ENCODE measurements around the gene SOX5.

SOX5 gene

GRCh38 chr12:23921099-23921856, 28.2 kb downstream of the SOX5 start:
- no peaks in the 10 kb centered on the region for H3K9me3 ChIP-seq (ENCODE audit: control insufficient read depth, low read length)
- H3K27ac ChIP-seq (ENCODE audit: insufficient read depth, low read length, poor library complexity, severe bottlenecking), result no peak overlapping the region
- H3K27me3 ChIP-seq (replicated peaks; ENCODE audit: control insufficient read depth, insufficient read depth, low read length, poor library complexity, severe bottlenecking), result no peaks in the 10 kb centered on the region

DNA sequence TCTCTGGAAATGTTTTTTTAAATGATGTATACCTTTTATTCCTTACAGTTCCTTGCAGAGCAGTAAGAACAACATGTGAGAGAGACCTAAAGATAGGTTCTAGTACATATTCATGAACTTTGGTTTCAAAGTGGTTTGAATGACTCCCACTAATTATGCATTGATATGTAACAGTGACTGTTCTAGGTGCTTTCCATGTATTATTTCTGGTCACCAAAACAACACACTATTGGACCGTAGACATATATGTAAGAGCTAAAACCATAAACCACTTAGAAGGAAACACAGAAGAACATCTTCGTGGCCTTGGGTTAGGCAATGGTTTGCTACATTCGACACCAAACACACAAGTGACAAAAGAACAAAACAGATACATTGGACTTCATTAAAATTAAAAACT, 37.9 kb downstream of the SOX5 start:
- no peaks in the 10 kb centered on the region for H3K27me3 ChIP-seq (replicated peaks; ENCODE audit: control insufficient read depth, insufficient read depth, low read length, poor library complexity, severe bottlenecking)
- H3K9me3 ChIP-seq (ENCODE audit: control insufficient read depth, low read length), result no peaks in the 10 kb centered on the region
- no peak overlapping the region for H3K4me3 ChIP-seq (ENCODE audit: insufficient read depth, low read depth, low read length, poor library complexity, severe bottlenecking)
- H3K36me3 ChIP-seq (ENCODE audit: control insufficient read depth, insufficient read depth, low read length), result no peaks in the 10 kb centered on the region
- DNase-seq, result no peak
- H3K27ac ChIP-seq (ENCODE audit: insufficient read depth, low read length, poor library complexity, severe bottlenecking), result no peak overlapping the region
- H3K4me1 ChIP-seq (ENCODE audit: control insufficient read depth, insufficient read depth, low read length, poor library complexity, severe bottlenecking), result no peaks in the 10 kb centered on the region

More at GRCh38 chr12:23921099-23921856, 28.2 kb downstream of the SOX5 start:
- Histone ChIP-seq H3K4me3 (ENCODE audit: insufficient read depth, low read depth, low read length, poor library complexity, severe bottlenecking) (no peak overlapping the region), H3K4me1 (ENCODE audit: control insufficient read depth, insufficient read depth, low read length, poor library complexity, severe bottlenecking) (no peaks in the 10 kb centered on the region), H3K36me3 (ENCODE audit: control insufficient read depth, insufficient read depth, low read length) (no peaks in the 10 kb centered on the region)
- no peak for DNase-seq

GRCh38 chr12:23909551-23909950, 39.9 kb downstream of the SOX5 start:
- no peaks in the 10 kb centered on the region for H3K27me3 ChIP-seq (replicated peaks; ENCODE audit: control insufficient read depth, insufficient read depth, low read length, poor library complexity, severe bottlenecking)
- H3K36me3 ChIP-seq (ENCODE audit: control insufficient read depth, insufficient read depth, low read length), result no peaks in the 10 kb centered on the region
- no peaks in the 10 kb centered on the region for H3K9me3 ChIP-seq (ENCODE audit: control insufficient read depth, low read length)
- no peak overlapping the region for H3K4me3 ChIP-seq (ENCODE audit: insufficient read depth, low read depth, low read length, poor library complexity, severe bottlenecking)
- H3K4me1 ChIP-seq (ENCODE audit: control insufficient read depth, insufficient read depth, low read length, poor library complexity, severe bottlenecking), result no peaks in the 10 kb centered on the region
- no peak overlapping the region for H3K27ac ChIP-seq (ENCODE audit: insufficient read depth, low read length, poor library complexity, severe bottlenecking)
- no peak for DNase-seq

- no peak overlapping the region for H3K4me3 ChIP-seq (ENCODE audit: insufficient read depth, low read depth, low read length, poor library complexity, severe bottlenecking)
- DNase-seq, result no peak
- H3K4me1 ChIP-seq (ENCODE audit: control insufficient read depth, insufficient read depth, low read length, poor library complexity, severe bottlenecking), result no peaks in the 10 kb centered on the region
Measured at GRCh38 chr12:23906329-23906728, 43.1 kb downstream of the SOX5 start.

DNA sequence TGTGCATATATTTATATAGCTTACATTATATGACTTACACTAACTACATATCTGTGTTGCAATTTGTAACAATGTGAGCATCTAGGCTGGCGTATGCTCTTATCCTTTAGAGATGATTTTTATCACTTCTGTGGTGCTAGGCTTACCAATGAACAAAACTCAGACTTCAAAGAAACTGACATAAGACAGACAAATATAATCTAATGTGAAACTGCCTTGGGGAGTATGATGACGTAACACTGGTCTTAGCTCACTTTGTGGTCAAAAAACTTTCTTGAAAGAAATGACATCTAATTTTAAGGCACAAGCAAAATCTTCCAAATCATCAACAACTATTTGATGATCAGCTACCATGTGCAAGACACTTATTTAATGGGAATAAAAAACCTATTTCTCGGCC, 50.0 kb downstream of the SOX5 start:
- no peaks in the 10 kb centered on the region for H3K27me3 ChIP-seq (replicated peaks; ENCODE audit: control insufficient read depth, insufficient read depth, low read length, poor library complexity, severe bottlenecking)
- no peak for DNase-seq
- H3K4me3 ChIP-seq (ENCODE audit: insufficient read depth, low read depth, low read length, poor library complexity, severe bottlenecking), result no peak overlapping the region
- H3K9me3 ChIP-seq (ENCODE audit: control insufficient read depth, low read length), result no peaks in the 10 kb centered on the region
- H3K36me3 ChIP-seq (ENCODE audit: control insufficient read depth, insufficient read depth, low read length), result no peaks in the 10 kb centered on the region
- no peaks in the 10 kb centered on the region for H3K4me1 ChIP-seq (ENCODE audit: control insufficient read depth, insufficient read depth, low read length, poor library complexity, severe bottlenecking)
- no peak overlapping the region for H3K27ac ChIP-seq (ENCODE audit: insufficient read depth, low read length, poor library complexity, severe bottlenecking)

More at GRCh38 chr12:23906329-23906728, 43.1 kb downstream of the SOX5 start:
- H3K36me3 ChIP-seq (ENCODE audit: control insufficient read depth, insufficient read depth, low read length), result no peaks in the 10 kb centered on the region
- no peaks in the 10 kb centered on the region for H3K9me3 ChIP-seq (ENCODE audit: control insufficient read depth, low read length)
- H3K27ac ChIP-seq (ENCODE audit: insufficient read depth, low read length, poor library complexity, severe bottlenecking), result no peak overlapping the region
- no peaks in the 10 kb centered on the region for H3K27me3 ChIP-seq (replicated peaks; ENCODE audit: control insufficient read depth, insufficient read depth, low read length, poor library complexity, severe bottlenecking)

DNA sequence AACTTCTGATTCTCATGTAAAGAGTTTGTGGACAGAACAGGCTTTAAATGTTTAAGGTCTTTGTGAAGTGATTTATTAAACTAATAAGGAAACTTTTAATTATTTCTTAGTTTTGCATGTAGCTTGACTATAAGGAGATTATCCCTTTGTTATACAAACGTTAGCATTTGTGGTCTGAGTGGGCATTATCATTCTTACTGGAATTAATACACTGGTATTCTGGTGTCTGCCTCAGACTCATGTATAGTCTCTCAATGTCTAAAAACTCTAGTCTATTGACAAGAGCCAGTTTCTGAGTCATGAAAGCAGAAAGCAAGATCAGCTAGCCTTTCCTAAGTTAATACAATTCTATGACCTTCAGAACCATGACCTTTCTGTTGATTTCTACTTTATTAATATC, 51.3 kb downstream of the SOX5 start:
- Histone ChIP-seq H3K4me1 (ENCODE audit: control insufficient read depth, insufficient read depth, low read length, poor library complexity, severe bottlenecking) (no peaks in the 10 kb centered on the region), H3K4me3 (ENCODE audit: insufficient read depth, low read depth, low read length, poor library complexity, severe bottlenecking) (no peak overlapping the region), H3K27me3 (replicated peaks; ENCODE audit: control insufficient read depth, insufficient read depth, low read length, poor library complexity, severe bottlenecking) (no peaks in the 10 kb centered on the region), H3K27ac (ENCODE audit: insufficient read depth, low read length, poor library complexity, severe bottlenecking) (no peak overlapping the region), H3K9me3 (ENCODE audit: control insufficient read depth, low read length) (no peaks in the 10 kb centered on the region), H3K36me3 (ENCODE audit: control insufficient read depth, insufficient read depth, low read length) (no peaks in the 10 kb centered on the region)
- no peak for DNase-seq

DNA sequence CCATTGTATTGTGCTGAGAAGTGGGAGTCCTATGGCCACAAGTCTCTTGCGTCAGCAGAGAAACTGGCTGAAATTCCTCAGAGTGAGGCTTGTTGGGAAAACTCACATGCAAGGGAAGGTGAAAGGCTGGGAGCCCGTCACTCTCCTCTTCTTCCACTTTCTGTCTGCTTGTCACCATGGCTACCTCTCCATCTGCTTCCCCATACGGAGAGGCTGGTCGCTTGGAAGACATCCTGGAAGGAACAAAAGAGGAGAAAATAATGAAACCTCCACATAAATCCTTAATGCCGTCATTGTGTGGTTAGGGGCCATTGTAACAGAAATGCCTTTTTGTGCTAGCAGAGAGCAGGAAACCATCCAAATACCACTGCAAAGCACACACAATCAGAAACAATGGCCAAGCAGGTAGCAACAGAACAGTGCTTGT, 53.7 kb downstream of the SOX5 start:
- DNase-seq, result no peak
- H3K4me1 ChIP-seq (ENCODE audit: control insufficient read depth, insufficient read depth, low read length, poor library complexity, severe bottlenecking), result no peaks in the 10 kb centered on the region

DNA sequence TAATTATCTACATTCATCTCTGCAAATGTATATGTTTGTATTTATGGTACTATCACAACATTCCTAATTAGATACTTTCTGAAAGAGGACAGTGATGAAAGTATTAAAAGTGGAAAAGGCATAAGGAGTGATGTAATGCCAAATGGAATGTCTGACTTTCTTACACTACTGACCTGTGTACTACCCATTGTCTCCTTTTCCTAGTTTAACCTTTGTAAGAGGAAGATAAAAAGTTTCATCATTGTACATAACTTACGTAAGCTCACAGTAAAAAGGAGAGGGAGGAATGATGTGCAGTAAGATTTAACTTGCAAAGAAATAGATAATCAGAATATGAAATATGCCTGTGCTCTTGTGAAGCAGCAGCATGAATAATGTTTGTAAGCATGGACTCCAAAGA, 55.9 kb downstream of the SOX5 start:
- Histone ChIP-seq H3K9me3 (ENCODE audit: control insufficient read depth, low read length) (no peaks in the 10 kb centered on the region), H3K4me3 (ENCODE audit: insufficient read depth, low read depth, low read length, poor library complexity, severe bottlenecking) (no peak overlapping the region), H3K27me3 (replicated peaks; ENCODE audit: control insufficient read depth, insufficient read depth, low read length, poor library complexity, severe bottlenecking) (no peaks in the 10 kb centered on the region), H3K4me1 (ENCODE audit: control insufficient read depth, insufficient read depth, low read length, poor library complexity, severe bottlenecking) (no peaks in the 10 kb centered on the region), H3K36me3 (ENCODE audit: control insufficient read depth, insufficient read depth, low read length) (no peaks in the 10 kb centered on the region), H3K27ac (ENCODE audit: insufficient read depth, low read length, poor library complexity, severe bottlenecking) (no peak overlapping the region)
- no peak for DNase-seq

More for the DNA sequence above, 53.7 kb downstream of the SOX5 start:
- no peaks in the 10 kb centered on the region for H3K36me3 ChIP-seq (ENCODE audit: control insufficient read depth, insufficient read depth, low read length)
- H3K27me3 ChIP-seq (replicated peaks; ENCODE audit: control insufficient read depth, insufficient read depth, low read length, poor library complexity, severe bottlenecking), result no peaks in the 10 kb centered on the region
- H3K4me3 ChIP-seq (ENCODE audit: insufficient read depth, low read depth, low read length, poor library complexity, severe bottlenecking), result no peak overlapping the region
- H3K27ac ChIP-seq (ENCODE audit: insufficient read depth, low read length, poor library complexity, severe bottlenecking), result no peak overlapping the region
- no peaks in the 10 kb centered on the region for H3K9me3 ChIP-seq (ENCODE audit: control insufficient read depth, low read length)

DNA sequence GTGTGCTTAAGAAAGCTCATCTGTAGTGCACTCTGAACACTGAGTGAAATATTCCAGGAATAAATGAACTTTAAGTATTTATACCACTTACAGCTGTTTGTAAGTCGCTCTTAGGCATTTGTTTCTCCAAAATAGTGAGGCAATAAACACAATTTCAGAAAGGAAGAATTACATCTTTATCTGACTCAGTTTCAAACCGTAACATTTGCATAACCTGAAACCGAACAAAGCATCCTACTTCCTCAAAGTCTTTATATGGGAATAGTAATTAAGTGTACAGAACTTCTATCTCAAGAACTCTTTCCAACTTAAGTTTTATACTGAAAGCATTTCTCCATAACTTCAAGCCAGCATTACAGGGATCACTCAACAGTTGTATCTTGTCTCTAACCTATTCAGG, 58.4 kb downstream of the SOX5 start:
- H3K4me1 ChIP-seq (ENCODE audit: control insufficient read depth, insufficient read depth, low read length, poor library complexity, severe bottlenecking), result no peaks in the 10 kb centered on the region
- H3K27ac ChIP-seq (ENCODE audit: insufficient read depth, low read length, poor library complexity, severe bottlenecking), result no peak overlapping the region
- H3K9me3 ChIP-seq (ENCODE audit: control insufficient read depth, low read length), result no peaks in the 10 kb centered on the region
- no peaks in the 10 kb centered on the region for H3K36me3 ChIP-seq (ENCODE audit: control insufficient read depth, insufficient read depth, low read length)
- H3K27me3 ChIP-seq (replicated peaks; ENCODE audit: control insufficient read depth, insufficient read depth, low read length, poor library complexity, severe bottlenecking), result no peaks in the 10 kb centered on the region
- H3K4me3 ChIP-seq (ENCODE audit: insufficient read depth, low read depth, low read length, poor library complexity, severe bottlenecking), result no peak overlapping the region
- DNase-seq, result no peak

- Histone ChIP-seq H3K36me3 (ENCODE audit: control insufficient read depth, insufficient read depth, low read length) (no peaks in the 10 kb centered on the region), H3K9me3 (ENCODE audit: control insufficient read depth, low read length) (no peaks in the 10 kb centered on the region), H3K4me1 (ENCODE audit: control insufficient read depth, insufficient read depth, low read length, poor library complexity, severe bottlenecking) (no peaks in the 10 kb centered on the region), H3K27me3 (replicated peaks; ENCODE audit: control insufficient read depth, insufficient read depth, low read length, poor library complexity, severe bottlenecking) (no peaks in the 10 kb centered on the region), H3K4me3 (ENCODE audit: insufficient read depth, low read depth, low read length, poor library complexity, severe bottlenecking) (no peak overlapping the region), H3K27ac (ENCODE audit: insufficient read depth, low read length, poor library complexity, severe bottlenecking) (no peak overlapping the region)
- no peak for DNase-seq
Measured at GRCh38 chr12:23889069-23889440, 60.4 kb downstream of the SOX5 start.
